Measurements from ENCODE around the gene FBXW7. TPM values are rescaled to one million over a fixed set of nuclear protein-coding genes. Genes with fewer than 3 reads are reported as not detected.

The FBXW7 gene
- total RNA-seq, 1 donor from 2014 or later, result 23.3 TPM

GRCh38 chr4:152534541-152535359, 1.1 kb downstream of the FBXW7 start:
- DNase-seq (ENCODE audit: low spot score), result no peak
- H3K36me3 Mint-ChIP-seq (ENCODE audit: low read depth), result no peaks in the 10 kb centered on the region
- H3K9me3 Mint-ChIP-seq (ENCODE audit: low read depth), result no peaks in the 10 kb centered on the region
- peak overlapping the region; percentile 78 for H3K27ac Mint-ChIP-seq (ENCODE audit: unreplicated experiment)
- H3K27me3 Mint-ChIP-seq (ENCODE audit: low read depth), result no peaks in the 10 kb centered on the region
- no peak for TF ChIP-seq CTCF (IDR thresholded peaks at IDR 0.05)
- H3K4me1 Mint-ChIP-seq (ENCODE audit: low read depth), result peaks cover 45% of the 10 kb centered on the region
- peak overlapping the region; percentile 86 for H3K4me3 Mint-ChIP-seq (ENCODE audit: unreplicated experiment)

GRCh38 chr4:152531479-152531878, 4.4 kb downstream of the FBXW7 start:
- Mint-ChIP-seq H3K27ac (ENCODE audit: unreplicated experiment) (no peak overlapping the region), H3K4me3 (ENCODE audit: unreplicated experiment) (no peak overlapping the region), H3K4me1 (ENCODE audit: low read depth) (peaks cover 27% of the 10 kb centered on the region), H3K36me3 (ENCODE audit: low read depth) (no peaks in the 10 kb centered on the region), H3K27me3 (ENCODE audit: low read depth) (no peaks in the 10 kb centered on the region), H3K9me3 (ENCODE audit: low read depth) (no peaks in the 10 kb centered on the region)
- no peak for TF ChIP-seq CTCF (IDR thresholded peaks at IDR 0.05)
- DNase-seq (ENCODE audit: low spot score), result no peak

GRCh38 chr4:152530600-152530999, 5.3 kb downstream of the FBXW7 start:
- no peaks in the 10 kb centered on the region for H3K36me3 Mint-ChIP-seq (ENCODE audit: low read depth)
- H3K4me1 Mint-ChIP-seq (ENCODE audit: low read depth), result peaks cover 27% of the 10 kb centered on the region
- H3K4me3 Mint-ChIP-seq (ENCODE audit: unreplicated experiment), result no peak overlapping the region
- TF ChIP-seq CTCF (IDR thresholded peaks at IDR 0.05), result no peak
- no peak overlapping the region for H3K27ac Mint-ChIP-seq (ENCODE audit: unreplicated experiment)
- no peak for DNase-seq (ENCODE audit: low spot score)
- no peaks in the 10 kb centered on the region for H3K27me3 Mint-ChIP-seq (ENCODE audit: low read depth)
- no peaks in the 10 kb centered on the region for H3K9me3 Mint-ChIP-seq (ENCODE audit: low read depth)

GRCh38 chr4:152529880-152530279, 6.0 kb downstream of the FBXW7 start:
- no peak overlapping the region for H3K4me3 Mint-ChIP-seq (ENCODE audit: unreplicated experiment)
- no peaks in the 10 kb centered on the region for H3K27me3 Mint-ChIP-seq (ENCODE audit: low read depth)
- no peak for TF ChIP-seq CTCF (IDR thresholded peaks at IDR 0.05)
- H3K9me3 Mint-ChIP-seq (ENCODE audit: low read depth), result no peaks in the 10 kb centered on the region
- H3K36me3 Mint-ChIP-seq (ENCODE audit: low read depth), result no peaks in the 10 kb centered on the region
- DNase-seq (ENCODE audit: low spot score), result no peak
- peaks cover 27% of the 10 kb centered on the region for H3K4me1 Mint-ChIP-seq (ENCODE audit: low read depth)
- H3K27ac Mint-ChIP-seq (ENCODE audit: unreplicated experiment), result no peak overlapping the region

GRCh38 chr4:152528060-152528459, 7.8 kb downstream of the FBXW7 start:
- Mint-ChIP-seq H3K36me3 (ENCODE audit: low read depth) (no peaks in the 10 kb centered on the region), H3K9me3 (ENCODE audit: low read depth) (no peaks in the 10 kb centered on the region), H3K4me1 (ENCODE audit: low read depth) (peaks cover 14% of the 10 kb centered on the region), H3K27me3 (ENCODE audit: low read depth) (no peaks in the 10 kb centered on the region), H3K4me3 (ENCODE audit: unreplicated experiment) (no peak overlapping the region), H3K27ac (ENCODE audit: unreplicated experiment) (no peak overlapping the region)
- TF ChIP-seq CTCF (IDR thresholded peaks at IDR 0.05), result no peak
- no peak for DNase-seq (ENCODE audit: low spot score)

Measured in chondrocyte (in vitro differentiated cells).